ENCODE data around the gene NDUFS2. TPM values are rescaled to one million over a fixed set of nuclear protein-coding genes. Genes with fewer than 3 reads are reported as not detected.
"Not testable (repeated sequence)": the region's sequence is repeated elsewhere in the genome, so short reads cannot be mapped to it uniquely, and the experiment has no call there.

NDUFS2 gene
- total RNA-seq, 2 donors from 2014 or later: 83.5 to 100.0 TPM

GRCh38 chr1:161242313-161242712 lies 40.1 kb downstream of the NDUFS2 start:
- Histone ChIP-seq H3K27ac (ENCODE audit: low read depth, low read length) (no peak overlapping the region), H3K9me3 (ENCODE audit: control insufficient read depth, low read length) (no peaks in the 10 kb centered on the region), H3K4me1 (ENCODE audit: control insufficient read depth, insufficient read depth, low read length) (no peaks in the 10 kb centered on the region), H3K4me3 (ENCODE audit: low read length) (no peak overlapping the region), H3K9ac (ENCODE audit: extremely low read depth, low read length, poor library complexity, severe bottlenecking) (no peak overlapping the region), H3K27me3 (ENCODE audit: control insufficient read depth, insufficient read depth, low read length, poor library complexity, severe bottlenecking) (no peaks in the 10 kb centered on the region), H3K36me3 (ENCODE audit: control insufficient read depth, insufficient read depth, low read length) (no peaks in the 10 kb centered on the region)
- peaks cover 4% of the 10 kb centered on the region for H3K27me3 Mint-ChIP-seq (ENCODE audit: insufficient read depth)
- no peaks in the 10 kb centered on the region for H3K36me3 Mint-ChIP-seq (ENCODE audit: low read depth)
- no peaks in the 10 kb centered on the region for H3K4me1 Mint-ChIP-seq
- WGBS, 2 experiments (ENCODE audit: insufficient coverage in 1 of 2, insufficient read length in 1 of 2): 88 to 100% methylated on average over 1 to 2 of the region's 2 CpGs
- H3K27ac Mint-ChIP-seq: no peak overlapping the region
- H3K9me3 Mint-ChIP-seq: no peaks in the 10 kb centered on the region
- H3K4me3 Mint-ChIP-seq: no peak overlapping the region
- DNase-seq: no peak
- TF ChIP-seq, protein P1, sequence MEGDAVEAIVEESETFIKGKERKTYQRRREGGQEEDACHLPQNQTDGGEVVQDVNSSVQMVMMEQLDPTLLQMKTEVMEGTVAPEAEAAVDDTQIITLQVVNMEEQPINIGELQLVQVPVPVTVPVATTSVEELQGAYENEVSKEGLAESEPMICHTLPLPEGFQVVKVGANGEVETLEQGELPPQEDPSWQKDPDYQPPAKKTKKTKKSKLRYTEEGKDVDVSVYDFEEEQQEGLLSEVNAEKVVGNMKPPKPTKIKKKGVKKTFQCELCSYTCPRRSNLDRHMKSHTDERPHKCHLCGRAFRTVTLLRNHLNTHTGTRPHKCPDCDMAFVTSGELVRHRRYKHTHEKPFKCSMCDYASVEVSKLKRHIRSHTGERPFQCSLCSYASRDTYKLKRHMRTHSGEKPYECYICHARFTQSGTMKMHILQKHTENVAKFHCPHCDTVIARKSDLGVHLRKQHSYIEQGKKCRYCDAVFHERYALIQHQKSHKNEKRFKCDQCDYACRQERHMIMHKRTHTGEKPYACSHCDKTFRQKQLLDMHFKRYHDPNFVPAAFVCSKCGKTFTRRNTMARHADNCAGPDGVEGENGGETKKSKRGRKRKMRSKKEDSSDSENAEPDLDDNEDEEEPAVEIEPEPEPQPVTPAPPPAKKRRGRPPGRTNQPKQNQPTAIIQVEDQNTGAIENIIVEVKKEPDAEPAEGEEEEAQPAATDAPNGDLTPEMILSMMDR (conservative IDR thresholded peaks at IDR 0.05): no peak

DNA sequence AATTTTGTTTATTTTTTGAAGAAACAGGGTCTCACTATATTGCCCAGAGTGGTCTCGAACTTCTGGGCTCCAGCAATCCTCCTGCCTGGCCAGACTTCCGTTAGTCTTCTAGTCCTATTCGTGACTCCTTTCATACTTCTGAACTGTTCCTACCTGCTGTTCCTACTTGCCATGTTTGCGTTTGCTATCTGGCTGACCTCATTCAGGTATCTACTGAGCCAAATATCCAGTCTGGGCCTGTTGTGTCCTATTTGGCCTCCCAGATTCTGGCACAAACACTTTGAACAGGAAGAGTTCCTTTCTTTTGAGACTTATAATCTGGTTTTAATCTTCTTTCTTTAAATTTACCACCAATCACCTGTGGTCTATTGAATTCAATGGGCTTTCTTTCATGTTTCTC lies 42.7 kb downstream of the NDUFS2 start:
- no peaks in the 10 kb centered on the region for H3K4me1 Mint-ChIP-seq
- Histone ChIP-seq H3K27ac (ENCODE audit: low read depth, low read length) (no peak overlapping the region), H3K4me3 (ENCODE audit: low read length) (no peak overlapping the region), H3K27me3 (ENCODE audit: control insufficient read depth, insufficient read depth, low read length, poor library complexity, severe bottlenecking) (no peaks in the 10 kb centered on the region), H3K9ac (ENCODE audit: extremely low read depth, low read length, poor library complexity, severe bottlenecking) (no peak overlapping the region), H3K4me1 (ENCODE audit: control insufficient read depth, insufficient read depth, low read length) (no peaks in the 10 kb centered on the region), H3K36me3 (ENCODE audit: control insufficient read depth, insufficient read depth, low read length) (no peaks in the 10 kb centered on the region), H3K9me3 (ENCODE audit: control insufficient read depth, low read length) (no peaks in the 10 kb centered on the region)
- no peak for DNase-seq
- TF ChIP-seq, protein P1 (conservative IDR thresholded peaks at IDR 0.05): no peak
- peaks cover 7% of the 10 kb centered on the region for H3K27me3 Mint-ChIP-seq (ENCODE audit: insufficient read depth)
- WGBS, 2 experiments (ENCODE audit: insufficient coverage in 1 of 2, insufficient read length in 1 of 2): 91 to 98% methylated on average over 4 of the region's 4 CpGs
- no peak overlapping the region for H3K4me3 Mint-ChIP-seq
- no peak overlapping the region for H3K27ac Mint-ChIP-seq
- H3K9me3 Mint-ChIP-seq: peaks cover 2% of the 10 kb centered on the region
- peaks cover 1% of the 10 kb centered on the region for H3K36me3 Mint-ChIP-seq (ENCODE audit: low read depth)

- not testable (repeated sequence) for H3K4me3 ChIP-seq (ENCODE audit: low read length); H3K9me3 Mint-ChIP-seq; H3K4me1 Mint-ChIP-seq; H3K36me3 ChIP-seq (ENCODE audit: control insufficient read depth, insufficient read depth, low read length); H3K27me3 Mint-ChIP-seq (ENCODE audit: insufficient read depth); H3K27ac Mint-ChIP-seq; H3K27me3 ChIP-seq (ENCODE audit: control insufficient read depth, insufficient read depth, low read length, poor library complexity, severe bottlenecking); H3K9ac ChIP-seq (ENCODE audit: extremely low read depth, low read length, poor library complexity, severe bottlenecking); H3K4me3 Mint-ChIP-seq; H3K27ac ChIP-seq (ENCODE audit: low read depth, low read length); H3K9me3 ChIP-seq (ENCODE audit: control insufficient read depth, low read length); H3K4me1 ChIP-seq (ENCODE audit: control insufficient read depth, insufficient read depth, low read length); H3K36me3 Mint-ChIP-seq (ENCODE audit: low read depth); DNase-seq
- 92 to 96% methylated on average over 5 of the region's 5 CpGs for WGBS, 2 experiments (ENCODE audit: insufficient coverage in 1 of 2, insufficient read length in 1 of 2)
Measured at GRCh38 chr1:161250100-161250499, 47.9 kb downstream of the NDUFS2 start.

GRCh38 chr1:161250829-161251228 lies 48.7 kb downstream of the NDUFS2 start:
- TF ChIP-seq, protein P1 (conservative IDR thresholded peaks at IDR 0.05): no peak
- H3K9me3 Mint-ChIP-seq: peaks cover 5% of the 10 kb centered on the region

More at GRCh38 chr1:161250829-161251228, 48.7 kb downstream of the NDUFS2 start:
- WGBS, 2 experiments (ENCODE audit: insufficient coverage in 1 of 2, insufficient read length in 1 of 2): 78 to 79% methylated on average over 6 to 7 of the region's 7 CpGs
- DNase-seq: no peak
- H3K9me3 ChIP-seq (ENCODE audit: control insufficient read depth, low read length): no peaks in the 10 kb centered on the region
- H3K4me3 ChIP-seq (ENCODE audit: low read length): no peak overlapping the region
- no peaks in the 10 kb centered on the region for H3K36me3 ChIP-seq (ENCODE audit: control insufficient read depth, insufficient read depth, low read length)
- H3K4me1 ChIP-seq (ENCODE audit: control insufficient read depth, insufficient read depth, low read length): no peaks in the 10 kb centered on the region
- Mint-ChIP-seq H3K4me3 (no peak overlapping the region), H3K27me3 (ENCODE audit: insufficient read depth) (peaks cover 3% of the 10 kb centered on the region), H3K27ac (no peak overlapping the region), H3K4me1 (peaks cover 6% of the 10 kb centered on the region), H3K36me3 (ENCODE audit: low read depth) (peaks cover 3% of the 10 kb centered on the region)
- no peak overlapping the region for H3K27ac ChIP-seq (ENCODE audit: low read depth, low read length)
- H3K9ac ChIP-seq (ENCODE audit: extremely low read depth, low read length, poor library complexity, severe bottlenecking): no peak overlapping the region
- no peaks in the 10 kb centered on the region for H3K27me3 ChIP-seq (ENCODE audit: control insufficient read depth, insufficient read depth, low read length, poor library complexity, severe bottlenecking)
